OCI-LY7 (cell line): ENCODE data around the gene ADAMTS2. TPM values are rescaled to one million over a fixed set of nuclear protein-coding genes. Genes with fewer than 3 reads are reported as not detected.

Source experiments
- BruUV-seq: library from RNA; stranded (reverse); fragments of 400-500 nt; replicated peaks from 2 replicates; lab custom pipeline; 2021; lab: Mats Ljungman, UMichigan
- CTCF ChIA-PET: fragments of 300-600 bp; sonication (Branson Sonifier 250); formaldehyde crosslinking; loops from one replicate; lab custom pipeline; 2022; ENCODE audit warnings: antibody characterized with exemption; ENCODE audit not compliant: unreplicated experiment; lab: Charles Lee
- POLR2A ChIA-PET: fragments of 300-600 bp; sonication (Branson Sonifier 250); formaldehyde crosslinking; loops from one replicate; lab custom pipeline; 2022; ENCODE audit warnings: antibody characterized with exemption; lab: Charles Lee
- DNase-seq: peaks from one replicate; pipeline ENCODE4 v3.0.0-alpha.2; 2015; ENCODE audit warnings: low spot score
- H2AFZ ChIP-seq: fragments of 200-600 bp; sonication (generic), shearing (Covaris generic); 2 replicates; pipeline ENCODE4 v1.6.1; 2014; ENCODE audit warnings: mild to moderate bottlenecking, antibody characterized with exemption, low read length, moderate library complexity
- H3K27ac ChIP-seq: fragments of 200-600 bp; sonication (generic); 2 replicates; pipeline ENCODE4 v1.5.1; 2014; ENCODE audit warnings: mixed run types, low read depth, mild to moderate bottlenecking, moderate library complexity, low read length, inconsistent platforms; ENCODE audit not compliant: poor library complexity, severe bottlenecking
- H3K36me3 ChIP-seq: fragments of 200-600 bp; sonication (generic); 2 replicates; pipeline ENCODE4 v1.6.1; 2014; ENCODE audit warnings: mild to moderate bottlenecking, antibody characterized with exemption, low read length, moderate library complexity, mixed read lengths; ENCODE audit not compliant: insufficient read depth
- H3K4me1 ChIP-seq: fragments of 200-600 bp; sonication (generic); 2 replicates; pipeline ENCODE4 v1.5.1; 2014; ENCODE audit warnings: mild to moderate bottlenecking, low read length; ENCODE audit not compliant: insufficient read depth, poor library complexity, severe bottlenecking
- H3K4me2 ChIP-seq: fragments of 200-600 bp; sonication (generic); 2 replicates; pipeline ENCODE4 v1.6.1; 2014; ENCODE audit warnings: mild to moderate bottlenecking, low read length
- H3K4me3 ChIP-seq: fragments of 200-600 bp; sonication (generic); 2 replicates; pipeline ENCODE4 v1.5.1; 2014; ENCODE audit warnings: mild to moderate bottlenecking, low read depth, low read length; ENCODE audit not compliant: poor library complexity, severe bottlenecking
- H3K79me2 ChIP-seq: fragments of 200-600 bp; sonication (generic); 2 replicates; pipeline ENCODE4 v1.6.1; 2016; ENCODE audit warnings: low read depth, mild to moderate bottlenecking, low read length, moderate library complexity, mixed read lengths; ENCODE audit not compliant: insufficient read depth
- H3K9me2 ChIP-seq: fragments of 200-600 bp; sonication (generic); 2 replicates; pipeline ENCODE4 v1.6.1; 2016; ENCODE audit warnings: mild to moderate bottlenecking, low read length, mixed read lengths; ENCODE audit not compliant: insufficient read depth
- H3K9me3 ChIP-seq: fragments of 200-600 bp; sonication (generic); 2 replicates; pipeline ENCODE4 v1.6.1; 2014; ENCODE audit warnings: mild to moderate bottlenecking, mixed run types, low read length, mixed read lengths
- H4K20me1 ChIP-seq: fragments of 200-600 bp; sonication (generic); 2 replicates; pipeline ENCODE4 v1.6.1; 2014; ENCODE audit warnings: mild to moderate bottlenecking, antibody characterized with exemption, low read length, moderate library complexity, mixed read lengths; ENCODE audit not compliant: insufficient read depth
- EZH2phosphoT487 ChIP-seq: fragments of 200-600 bp; sonication (generic); IDR thresholded peaks from 2 replicates; pipeline ENCODE4 v1.6.1; 2018; ENCODE audit warnings: low read depth, borderline replicate concordance, mild to moderate bottlenecking, mixed run types, antibody characterized with exemption, low read length, moderate library complexity, mixed read lengths
- intact Hi-C: fragments of 100-400 bp; cut with micrococcal nuclease; formaldehyde crosslinking; loops from one replicate; pipeline ENCODE4 v1.10.0; 2022; ENCODE audit not compliant: unreplicated experiment
- total RNA-seq, 2 experiments: library from RNA; depleted of rRNA in 1 of 2; stranded (reverse); fragments of >200 nt in 1 of 2; shearing (Covaris generic) in 1 of 2; gene quantifications; 2 replicates each; pipeline ENCODE4 v1.2.3, GENCODE V29; 2014 to 2022
- TF ChIP-seq, protein P1 (sequence below): fragments of 200-600 bp; sonication (generic); conservative IDR thresholded peaks from 2 replicates; pipeline ENCODE4 v1.5.1; 2014; ENCODE audit warnings: mild to moderate bottlenecking, antibody characterized with exemption, low read length, moderate library complexity, mixed read lengths

Gene ADAMTS2
- total RNA-seq, 2 experiments from 2014 or later: not detected

DNA sequence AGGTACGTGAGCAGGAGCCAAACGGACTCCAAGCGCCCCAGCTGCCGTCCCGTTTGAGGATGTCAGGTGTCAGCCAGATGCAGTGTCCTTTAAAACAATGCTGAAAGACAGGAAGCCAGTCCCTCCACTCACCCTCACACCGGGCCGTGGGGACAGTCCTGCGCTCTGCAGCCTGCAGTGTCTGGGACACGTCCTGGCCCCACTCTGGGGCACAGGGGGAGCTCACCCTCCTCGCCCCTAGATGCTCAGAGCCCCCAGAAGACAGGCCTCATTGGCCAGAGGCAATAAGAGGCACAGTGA, 205.4 kb downstream of the ADAMTS2 start:
- Histone ChIP-seq H4K20me1 (no peaks in the 10 kb centered on the region), H3K27ac (no peak overlapping the region), H3K4me2 (no peak overlapping the region), H3K36me3 (no peaks in the 10 kb centered on the region), H3K4me3 (no peak overlapping the region), H3K4me1 (peaks cover 6% of the 10 kb centered on the region), H2AFZ (no peak overlapping the region), H3K9me3 (no peaks in the 10 kb centered on the region), H3K79me2 (no peaks in the 10 kb centered on the region), H3K9me2 (no peaks in the 10 kb centered on the region)
- TF ChIP-seq, protein P1, sequence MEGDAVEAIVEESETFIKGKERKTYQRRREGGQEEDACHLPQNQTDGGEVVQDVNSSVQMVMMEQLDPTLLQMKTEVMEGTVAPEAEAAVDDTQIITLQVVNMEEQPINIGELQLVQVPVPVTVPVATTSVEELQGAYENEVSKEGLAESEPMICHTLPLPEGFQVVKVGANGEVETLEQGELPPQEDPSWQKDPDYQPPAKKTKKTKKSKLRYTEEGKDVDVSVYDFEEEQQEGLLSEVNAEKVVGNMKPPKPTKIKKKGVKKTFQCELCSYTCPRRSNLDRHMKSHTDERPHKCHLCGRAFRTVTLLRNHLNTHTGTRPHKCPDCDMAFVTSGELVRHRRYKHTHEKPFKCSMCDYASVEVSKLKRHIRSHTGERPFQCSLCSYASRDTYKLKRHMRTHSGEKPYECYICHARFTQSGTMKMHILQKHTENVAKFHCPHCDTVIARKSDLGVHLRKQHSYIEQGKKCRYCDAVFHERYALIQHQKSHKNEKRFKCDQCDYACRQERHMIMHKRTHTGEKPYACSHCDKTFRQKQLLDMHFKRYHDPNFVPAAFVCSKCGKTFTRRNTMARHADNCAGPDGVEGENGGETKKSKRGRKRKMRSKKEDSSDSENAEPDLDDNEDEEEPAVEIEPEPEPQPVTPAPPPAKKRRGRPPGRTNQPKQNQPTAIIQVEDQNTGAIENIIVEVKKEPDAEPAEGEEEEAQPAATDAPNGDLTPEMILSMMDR: no peak
- TF ChIP-seq EZH2phosphoT487: no peak
- POLR2A ChIA-PET: no interaction called here
- intact Hi-C loops: no loop called here
- BruUV-seq: no TSS peak
- CTCF ChIA-PET: no interaction called here
- no peak for DNase-seq

DNA sequence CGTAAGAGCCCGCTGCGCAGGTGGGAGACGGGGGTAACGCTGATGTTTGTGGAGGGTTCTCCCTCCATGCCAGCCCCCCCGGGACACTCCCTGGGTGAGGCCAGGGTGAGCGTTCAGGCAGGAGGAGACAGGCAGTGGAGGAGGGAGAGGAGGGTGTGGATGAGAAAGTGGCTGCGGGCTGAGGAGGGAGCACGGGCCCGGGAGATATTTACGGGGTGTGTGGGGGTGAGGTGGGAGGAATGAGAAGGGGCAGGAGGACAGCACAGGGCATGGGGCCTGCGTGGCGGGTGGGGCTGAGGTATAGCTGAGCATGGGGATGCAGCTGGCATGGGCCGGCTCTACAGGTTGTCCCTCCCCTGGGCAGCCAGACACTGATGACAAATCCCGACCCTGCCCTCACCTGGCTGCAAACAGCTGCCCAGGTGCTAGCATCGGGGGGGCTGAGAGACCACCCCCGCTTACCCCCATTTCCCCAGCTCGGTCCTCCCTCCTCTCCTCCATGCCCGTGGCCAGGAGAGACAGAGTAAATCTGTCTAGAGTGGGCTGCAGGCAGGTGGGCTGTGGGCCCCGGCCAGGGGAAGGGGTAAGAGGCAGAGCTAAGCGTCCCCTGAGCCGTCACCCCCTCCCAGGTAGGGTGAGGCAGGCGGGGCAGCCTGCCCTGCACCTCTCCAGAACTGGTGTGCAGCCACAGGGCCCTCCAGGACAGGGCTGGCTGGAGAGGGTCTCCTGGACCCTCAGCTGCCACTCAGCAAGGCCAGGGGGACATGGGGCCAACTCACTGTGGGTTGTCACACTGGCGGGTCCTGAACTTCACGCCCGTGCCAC, 205.9 kb downstream of the ADAMTS2 start:
- Histone ChIP-seq H4K20me1 (no peaks in the 10 kb centered on the region), H2AFZ (no peak overlapping the region), H3K9me2 (no peaks in the 10 kb centered on the region), H3K27ac (no peak overlapping the region), H3K4me2 (no peak overlapping the region), H3K4me3 (no peak overlapping the region), H3K36me3 (no peaks in the 10 kb centered on the region), H3K4me1 (peaks cover 6% of the 10 kb centered on the region), H3K79me2 (no peaks in the 10 kb centered on the region), H3K9me3 (no peaks in the 10 kb centered on the region)
- ChIA-PET CTCF (no interaction called here), POLR2A (no interaction called here)
- BruUV-seq: no TSS peak
- DNase-seq: no peak
- no peak for TF ChIP-seq EZH2phosphoT487
- TF ChIP-seq, protein P1: no peak
- intact Hi-C loops: no loop called here

DNA sequence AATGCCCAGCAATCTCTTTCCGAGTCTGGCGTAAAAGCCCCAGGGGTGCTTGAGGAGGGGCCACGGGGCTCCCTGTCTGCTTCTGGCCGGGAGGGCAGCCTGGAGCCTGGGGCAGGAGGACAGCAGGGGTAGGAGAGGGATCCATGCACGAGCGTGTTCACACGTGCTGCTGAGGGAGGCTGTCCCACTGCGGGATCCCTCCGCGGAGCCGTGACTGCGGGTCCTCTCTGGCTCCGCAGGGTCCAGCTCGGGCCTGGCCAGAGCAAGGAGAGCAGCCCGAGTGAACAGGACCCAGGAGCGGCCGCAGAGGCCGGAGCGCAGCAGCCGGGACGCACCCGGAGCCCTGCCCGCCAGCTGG, 206.7 kb downstream of the ADAMTS2 start:
- Histone ChIP-seq H3K4me2 (no peak overlapping the region), H3K9me3 (no peaks in the 10 kb centered on the region), H3K36me3 (no peaks in the 10 kb centered on the region), H4K20me1 (no peaks in the 10 kb centered on the region), H3K79me2 (no peaks in the 10 kb centered on the region), H2AFZ (no peak overlapping the region), H3K27ac (no peak overlapping the region), H3K4me1 (peaks cover 6% of the 10 kb centered on the region), H3K4me3 (no peak overlapping the region), H3K9me2 (no peaks in the 10 kb centered on the region)
- no TSS peak for BruUV-seq
- no peak for DNase-seq
- ChIA-PET CTCF (no interaction called here), POLR2A (no interaction called here)
- intact Hi-C loops: no loop called here
- no peak for TF ChIP-seq EZH2phosphoT487
- TF ChIP-seq, protein P1: no peak
